Smooth muscle cell (in vitro differentiated cells): ENCODE data around the gene NSMF. TPM values are rescaled to one million over a fixed set of nuclear protein-coding genes. Genes with fewer than 3 reads are reported as not detected.

Source experiments
- DNase-seq: peaks from one replicate; lab custom pipeline; 2025; ENCODE audit not compliant: unreplicated experiment; lab: John Stamatoyannopoulos, UW
- H2AFZ ChIP-seq: fragments of 200-600 bp; sonication (generic); 2 replicates; pipeline ENCODE4 v1.6.0; 2016; ENCODE audit warnings: antibody characterized with exemption, low read depth, mild to moderate bottlenecking
- H3F3A ChIP-seq: fragments of 200-600 bp; sonication (generic); 2 replicates; pipeline ENCODE4 v1.6.0; 2017; ENCODE audit warnings: antibody characterized with exemption, low read depth
- H3K27ac ChIP-seq: fragments of 200-600 bp; sonication (generic); 2 replicates; pipeline ENCODE4 v1.5.1; 2016; ENCODE audit warnings: low read depth, mild to moderate bottlenecking
- H3K27me3 ChIP-seq: fragments of 200-600 bp; sonication (generic); 2 replicates; pipeline ENCODE4 v1.6.1; 2016; ENCODE audit warnings: low read depth, mild to moderate bottlenecking
- H3K36me3 ChIP-seq: fragments of 200-600 bp; sonication (generic); 2 replicates; pipeline ENCODE4 v1.5.1; 2016; ENCODE audit warnings: low read depth
- H3K4me1 ChIP-seq: fragments of 200-600 bp; sonication (generic); 2 replicates; pipeline ENCODE4 v1.5.1; 2016; ENCODE audit warnings: low read depth
- H3K4me2 ChIP-seq: fragments of 200-600 bp; sonication (generic); 2 replicates; pipeline ENCODE4 v1.6.0; 2016; ENCODE audit warnings: mild to moderate bottlenecking
- H3K4me3 ChIP-seq: fragments of 200-600 bp; sonication (generic); 2 replicates; pipeline ENCODE4 v1.5.1; 2016; ENCODE audit warnings: mild to moderate bottlenecking
- H3K79me2 ChIP-seq: fragments of 200-600 bp; sonication (generic); 2 replicates; pipeline ENCODE4 v1.6.0; 2016; ENCODE audit warnings: low read depth, mild to moderate bottlenecking
- H3K9ac ChIP-seq: fragments of 200-600 bp; sonication (generic); 2 replicates; pipeline ENCODE4 v1.6.0; 2016; ENCODE audit warnings: low read depth
- H3K9me3 ChIP-seq: fragments of 200-600 bp; sonication (generic); replicated peaks from 2 replicates; pipeline ENCODE4 v1.5.1; 2016; ENCODE audit warnings: low read depth
- H4K20me1 ChIP-seq: fragments of 200-600 bp; sonication (generic); 2 replicates; pipeline ENCODE4 v1.6.0; 2016; ENCODE audit warnings: low read depth
- WGBS: methylation state at CpG from one replicate; pipeline ENCODE4 v1.1.7; 2016; ENCODE audit warnings: low lambda C conversion rate; 5-methylcytosine and 5-hydroxymethylcytosine counted together
- polyA plus RNA-seq: library from polyadenylated mRNA; unstranded; fragments of >200 nt; fragmentation: Nextera tagmentation; extraction: Ambion mirVana; gene quantifications from 2 replicates; pipeline ENCODE4 v1.2.1, GENCODE V29; 2016
- total RNA-seq: library from RNA; depleted of rRNA; stranded (reverse); fragments of >200 nt; gene quantifications from 2 replicates; pipeline ENCODE4 v1.2.3, GENCODE V29; 2014
- TF ChIP-seq, protein P1 (sequence below): fragments of 200-600 bp; sonication (generic); IDR thresholded peaks from 2 replicates; pipeline ENCODE4 v1.5.1; 2017; ENCODE audit warnings: borderline replicate concordance, mild to moderate bottlenecking, antibody characterized with exemption; ENCODE audit not compliant: insufficient read depth, poor library complexity, severe bottlenecking

Gene NSMF
- total and polyA plus RNA-seq, 2 experiments from 2014 or later = 30.9 to 55.9 TPM

- H4K20me1 ChIP-seq = peaks cover 12% of the 10 kb centered on the region
- peaks cover 11% of the 10 kb centered on the region for H3K4me1 ChIP-seq
- H3F3A ChIP-seq = no peaks in the 10 kb centered on the region
- H3K9ac ChIP-seq = no peak overlapping the region
- no peak overlapping the region for H3K4me3 ChIP-seq
- no peaks in the 10 kb centered on the region for H3K36me3 ChIP-seq
- TF ChIP-seq, protein P1, sequence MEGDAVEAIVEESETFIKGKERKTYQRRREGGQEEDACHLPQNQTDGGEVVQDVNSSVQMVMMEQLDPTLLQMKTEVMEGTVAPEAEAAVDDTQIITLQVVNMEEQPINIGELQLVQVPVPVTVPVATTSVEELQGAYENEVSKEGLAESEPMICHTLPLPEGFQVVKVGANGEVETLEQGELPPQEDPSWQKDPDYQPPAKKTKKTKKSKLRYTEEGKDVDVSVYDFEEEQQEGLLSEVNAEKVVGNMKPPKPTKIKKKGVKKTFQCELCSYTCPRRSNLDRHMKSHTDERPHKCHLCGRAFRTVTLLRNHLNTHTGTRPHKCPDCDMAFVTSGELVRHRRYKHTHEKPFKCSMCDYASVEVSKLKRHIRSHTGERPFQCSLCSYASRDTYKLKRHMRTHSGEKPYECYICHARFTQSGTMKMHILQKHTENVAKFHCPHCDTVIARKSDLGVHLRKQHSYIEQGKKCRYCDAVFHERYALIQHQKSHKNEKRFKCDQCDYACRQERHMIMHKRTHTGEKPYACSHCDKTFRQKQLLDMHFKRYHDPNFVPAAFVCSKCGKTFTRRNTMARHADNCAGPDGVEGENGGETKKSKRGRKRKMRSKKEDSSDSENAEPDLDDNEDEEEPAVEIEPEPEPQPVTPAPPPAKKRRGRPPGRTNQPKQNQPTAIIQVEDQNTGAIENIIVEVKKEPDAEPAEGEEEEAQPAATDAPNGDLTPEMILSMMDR = no peak
- DNase-seq = no peak
- peaks cover 4% of the 10 kb centered on the region for H3K27me3 ChIP-seq
- H3K9me3 ChIP-seq = no peaks in the 10 kb centered on the region
- WGBS = 24% methylated on average over 49 of the region's 52 CpGs
- no peak overlapping the region for H2AFZ ChIP-seq
- H3K27ac ChIP-seq = no peak overlapping the region
- H3K4me2 ChIP-seq = peak overlapping the region; percentile 67
- peaks cover 6% of the 10 kb centered on the region for H3K79me2 ChIP-seq
Observed at GRCh38 chr9:137461663-137462395, 2.7 kb upstream of the NSMF start.

DNA sequence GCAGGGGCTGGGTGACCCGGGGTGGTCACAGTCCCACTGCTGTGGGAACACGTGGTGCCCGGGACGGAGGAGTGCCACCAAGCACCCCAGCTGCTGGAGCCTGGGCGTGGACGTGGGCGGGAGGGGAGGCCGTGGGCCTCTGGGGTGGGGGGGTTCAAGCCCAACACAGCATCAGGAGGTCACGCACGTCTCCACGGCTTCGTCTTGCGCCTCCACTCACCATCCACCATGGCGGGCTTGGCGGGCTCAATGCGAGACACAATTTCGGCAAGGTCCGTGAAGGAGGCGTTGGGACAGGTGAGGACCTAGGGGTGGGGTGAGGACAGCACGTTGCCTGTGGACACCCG, 2.2 kb upstream of the NSMF start:
- Histone ChIP-seq H3K27ac (no peak overlapping the region), H3K27me3 (peaks cover 4% of the 10 kb centered on the region), H3K4me2 (no peak overlapping the region), H2AFZ (no peak overlapping the region), H3K4me1 (peaks cover 11% of the 10 kb centered on the region), H3K36me3 (no peaks in the 10 kb centered on the region), H3K9me3 (no peaks in the 10 kb centered on the region), H3F3A (no peaks in the 10 kb centered on the region), H4K20me1 (peaks cover 12% of the 10 kb centered on the region), H3K9ac (no peak overlapping the region), H3K79me2 (peaks cover 6% of the 10 kb centered on the region), H3K4me3 (no peak overlapping the region)
- TF ChIP-seq, protein P1 = no peak
- no peak for DNase-seq
- 86% methylated on average over 20 of the region's 21 CpGs for WGBS

DNA sequence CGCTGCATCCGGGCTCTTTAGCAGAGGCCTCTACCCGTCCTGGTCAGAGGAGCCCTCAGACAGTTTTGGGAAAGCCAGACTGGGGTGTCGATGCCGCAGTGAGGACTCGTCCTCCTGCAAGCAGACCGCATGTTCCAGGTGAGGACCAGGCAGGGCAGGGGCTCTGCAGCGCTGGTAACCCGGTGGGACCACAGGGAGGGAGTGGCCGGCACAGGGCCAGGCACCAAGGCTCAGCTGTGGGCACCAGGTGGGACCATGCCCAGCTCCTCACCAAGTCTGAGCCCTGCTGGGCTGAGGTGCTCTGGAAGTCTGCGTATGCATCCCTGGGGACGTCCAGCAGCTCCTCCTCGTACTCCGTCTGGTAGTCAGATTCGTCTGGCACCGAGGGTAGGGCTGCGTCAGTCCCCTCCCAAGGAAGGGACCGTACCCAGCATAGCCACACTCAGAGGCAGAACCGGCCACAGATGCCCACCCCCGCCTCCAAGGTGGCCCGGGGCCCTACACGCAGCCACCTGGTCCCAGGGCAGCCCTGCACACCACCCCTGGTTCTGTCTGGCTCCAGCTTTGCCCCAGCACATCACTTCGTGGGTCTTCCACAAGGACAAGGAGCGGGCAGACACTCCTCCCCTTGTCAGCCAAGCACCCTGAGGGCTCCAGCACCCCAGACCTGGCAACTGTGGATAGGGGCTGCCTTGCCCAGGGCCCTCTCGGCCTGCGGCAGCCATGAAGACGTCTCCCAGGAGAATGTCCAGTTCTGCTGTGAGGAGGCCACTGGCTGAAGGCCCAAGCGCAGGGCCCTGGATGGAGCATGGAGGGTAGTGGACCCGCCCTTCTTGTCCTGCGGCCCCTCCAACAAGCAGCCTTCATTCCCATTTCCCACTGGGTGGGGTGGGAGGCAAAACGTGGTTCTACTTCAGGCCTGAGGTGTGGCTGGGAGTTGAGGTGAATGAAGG, 1.5 kb upstream of the NSMF start:
- peaks cover 12% of the 10 kb centered on the region for H4K20me1 ChIP-seq
- 95% methylated on average over 31 of the region's 31 CpGs for WGBS

More for the DNA sequence above, 1.5 kb upstream of the NSMF start:
- no peak for DNase-seq
- Histone ChIP-seq H3K36me3 (no peaks in the 10 kb centered on the region), H3K27me3 (peaks cover 4% of the 10 kb centered on the region), H3K4me2 (no peak overlapping the region), H2AFZ (no peak overlapping the region), H3F3A (no peaks in the 10 kb centered on the region), H3K4me3 (no peak overlapping the region), H3K4me1 (peaks cover 11% of the 10 kb centered on the region), H3K79me2 (peaks cover 6% of the 10 kb centered on the region), H3K9me3 (no peaks in the 10 kb centered on the region), H3K27ac (no peak overlapping the region), H3K9ac (no peak overlapping the region)
- TF ChIP-seq, protein P1 = no peak
